ENCODE data around the gene AUNIP.

GRCh38 chr1:25856856-25857255, 2.4 kb downstream of the AUNIP start:
- no peak for TF ChIP-seq CTCF (IDR thresholded peaks at IDR 0.05)
- no peak for TF ChIP-seq POLR2A (IDR thresholded peaks at IDR 0.05)

Measured in lower leg skin (tissue), 3 donors.